SK-MEL-5 (cell line): Measurements from ENCODE around the gene ADGRV1. TPM values are rescaled to one million over a fixed set of nuclear protein-coding genes. Genes with fewer than 3 reads are reported as not detected.

Experiments
- DNase-seq: peaks from one replicate; pipeline ENCODE4 v3.0.0-alpha.2; 2016; ENCODE audit warnings: low read depth, low spot score
- in situ Hi-C: cut with HindIII; loops from 2 replicates; pipeline ENCODE4 v1.10.0; 2016; ENCODE audit warnings: low sequenced_read_pairs, high pct_unique_total_duplicates, low pct_unique_long_range_greater_than_20kb
- total RNA-seq: library from RNA; depleted of rRNA; stranded (reverse); fragments of >200 nt; shearing (Covaris generic); gene quantifications from 2 replicates; pipeline ENCODE4 v1.2.3, GENCODE V29; 2014

The ADGRV1 gene
- total RNA-seq, 1 experiment from 2014 or later, result 0.58 TPM

- DNase-seq, result no peak
- in situ Hi-C loops, result no loop called here
Measured at GRCh38 chr5:90861843-90862586, 303.4 kb downstream of the ADGRV1 start.

DNA sequence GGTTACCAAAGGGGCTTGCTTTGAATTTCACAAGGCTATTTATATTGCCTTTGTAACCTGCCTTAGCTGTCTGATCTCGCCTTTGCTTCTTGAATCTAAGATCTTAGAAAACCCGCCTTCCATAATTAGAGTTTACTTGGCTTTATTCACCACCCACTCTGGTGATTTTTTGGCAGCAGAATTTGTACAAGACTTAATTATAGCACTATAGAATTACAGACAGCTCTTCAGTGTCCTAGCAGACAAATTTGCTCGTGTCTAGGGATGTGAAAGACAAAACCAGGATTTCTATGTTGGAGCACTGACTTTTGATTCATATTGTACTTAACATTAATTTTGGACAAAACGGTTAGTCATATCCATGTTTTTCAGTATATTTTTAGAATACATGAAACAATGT is 306.6 kb downstream of the ADGRV1 start:
- no peak for DNase-seq
- in situ Hi-C loops, result no loop called here

DNA sequence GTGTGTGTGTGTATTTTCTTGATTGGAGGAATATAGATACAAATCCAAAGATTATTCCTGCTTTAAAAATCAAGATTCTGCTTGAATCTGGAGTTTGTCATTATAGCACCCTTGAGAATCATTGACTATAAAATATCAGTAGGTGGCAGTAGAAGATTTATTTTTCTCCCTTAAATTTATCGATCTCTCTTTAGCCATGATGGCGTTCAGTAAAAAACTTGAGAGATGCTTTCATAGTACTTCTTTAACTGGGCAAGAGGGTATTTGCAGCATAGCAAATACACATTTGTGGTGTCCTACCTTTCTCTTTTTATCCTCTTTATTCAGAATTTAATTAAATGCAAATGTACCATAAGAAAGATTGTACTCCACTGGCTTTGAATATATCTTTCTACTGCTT is 307.7 kb downstream of the ADGRV1 start:
- in situ Hi-C loops, result no loop called here

GRCh38 chr5:90866915-90867731 is 308.5 kb downstream of the ADGRV1 start:
- no peak for DNase-seq
- in situ Hi-C loops, result no loop called here

More for the DNA sequence above, 307.7 kb downstream of the ADGRV1 start:
- peak; percentile 62 for DNase-seq

- no peak for DNase-seq
- in situ Hi-C loops, result no loop called here
Measured at GRCh38 chr5:90868799-90869198, 310.2 kb downstream of the ADGRV1 start.

- in situ Hi-C loops, result no loop called here
Measured at GRCh38 chr5:90871391-90871991, 312.9 kb downstream of the ADGRV1 start.

DNA sequence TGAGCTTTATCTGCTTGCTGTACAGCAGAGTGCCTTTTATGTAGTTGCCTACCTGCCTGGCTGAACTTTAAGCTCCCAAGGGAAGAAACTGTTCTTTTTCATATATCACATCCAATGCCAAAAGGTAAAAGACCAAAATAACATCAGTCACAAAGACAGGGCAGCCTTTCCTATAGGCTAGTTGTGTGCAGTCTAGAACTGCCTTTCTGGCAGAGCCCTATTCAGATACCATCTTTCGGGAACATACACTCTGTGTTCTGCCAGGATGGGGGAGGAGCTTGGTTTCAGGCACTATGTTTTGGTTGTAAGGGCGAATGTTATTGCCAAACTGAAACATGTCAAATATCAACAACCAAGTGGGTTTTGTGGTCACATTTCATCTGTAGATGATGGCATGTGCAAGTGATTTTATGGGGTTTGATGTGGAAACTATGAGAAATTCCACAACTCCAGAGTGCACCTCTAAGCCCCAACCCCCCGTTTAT is 314.5 kb downstream of the ADGRV1 start:
- in situ Hi-C loops, result no loop called here
- DNase-seq, result no peak

More at GRCh38 chr5:90871391-90871991, 312.9 kb downstream of the ADGRV1 start:
- no peak for DNase-seq

DNA sequence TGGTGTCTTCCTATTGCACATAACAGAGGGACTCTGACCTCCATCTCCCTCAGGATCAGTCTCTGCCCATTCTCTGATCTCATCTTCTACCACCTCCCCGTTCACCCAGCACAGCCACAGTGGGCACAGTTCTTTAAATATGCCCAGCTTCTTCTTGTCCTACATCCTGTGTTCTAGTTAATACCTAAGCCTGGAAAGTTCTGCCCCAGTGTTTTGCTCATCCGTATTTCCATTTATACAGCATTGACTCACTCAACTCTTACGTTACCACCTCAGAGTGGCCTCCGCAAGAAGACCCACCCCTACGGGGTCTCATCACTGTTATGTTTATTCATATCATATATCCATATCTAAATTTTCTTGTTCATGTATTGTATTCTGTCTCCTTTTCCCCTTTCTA is 315.5 kb downstream of the ADGRV1 start:
- no peak for DNase-seq
- in situ Hi-C loops, result no loop called here

DNA sequence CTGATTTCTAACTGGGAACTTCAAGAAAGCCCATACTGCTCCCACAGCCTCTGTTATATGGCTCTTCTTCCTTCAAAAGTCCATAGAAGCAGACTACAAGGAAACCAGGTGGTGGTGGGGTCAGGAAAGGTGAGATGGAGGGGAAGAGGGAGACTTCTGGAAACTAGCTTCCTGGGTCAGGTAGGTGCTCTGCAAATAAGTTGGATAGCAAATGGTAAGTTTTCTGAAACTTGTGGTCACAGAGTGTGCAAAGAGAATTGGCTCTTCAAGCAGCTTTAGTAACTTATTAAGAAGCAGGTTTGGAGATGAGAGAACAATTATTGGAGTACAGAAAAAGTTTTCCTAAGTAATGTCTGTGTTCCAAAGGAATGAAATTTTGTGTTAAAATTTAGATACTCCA is 316.9 kb downstream of the ADGRV1 start:
- in situ Hi-C loops, result no loop called here
- no peak for DNase-seq

DNA sequence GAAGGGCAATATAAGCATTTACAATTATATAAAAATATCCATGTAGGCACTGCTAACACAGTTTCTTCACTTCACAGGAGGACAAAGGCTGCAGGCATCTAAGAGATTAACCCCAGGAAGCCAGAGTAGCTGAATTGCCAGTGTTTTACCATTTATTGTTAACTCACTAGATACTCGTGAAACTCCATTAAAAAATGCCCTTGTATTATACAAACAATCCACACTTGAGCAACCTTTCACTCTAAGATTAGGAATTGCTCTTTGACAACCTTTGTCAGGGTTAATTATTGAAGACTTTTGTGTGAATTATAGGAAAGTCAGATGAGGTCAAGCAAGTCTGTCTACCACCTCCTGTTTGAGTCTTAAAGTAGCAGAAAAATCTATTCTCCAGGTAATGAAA is 317.8 kb downstream of the ADGRV1 start:
- in situ Hi-C loops, result no loop called here
- no peak for DNase-seq

- no peak for DNase-seq
- in situ Hi-C loops, result no loop called here
Measured at GRCh38 chr5:90877049-90877448, 318.5 kb downstream of the ADGRV1 start.

GRCh38 chr5:90878081-90878480 is 319.5 kb downstream of the ADGRV1 start:
- DNase-seq, result no peak
- in situ Hi-C loops, result no loop called here

- DNase-seq, result peak; percentile 6
- in situ Hi-C loops, result no loop called here
Measured at GRCh38 chr5:90878549-90879196, 320.1 kb downstream of the ADGRV1 start.

DNA sequence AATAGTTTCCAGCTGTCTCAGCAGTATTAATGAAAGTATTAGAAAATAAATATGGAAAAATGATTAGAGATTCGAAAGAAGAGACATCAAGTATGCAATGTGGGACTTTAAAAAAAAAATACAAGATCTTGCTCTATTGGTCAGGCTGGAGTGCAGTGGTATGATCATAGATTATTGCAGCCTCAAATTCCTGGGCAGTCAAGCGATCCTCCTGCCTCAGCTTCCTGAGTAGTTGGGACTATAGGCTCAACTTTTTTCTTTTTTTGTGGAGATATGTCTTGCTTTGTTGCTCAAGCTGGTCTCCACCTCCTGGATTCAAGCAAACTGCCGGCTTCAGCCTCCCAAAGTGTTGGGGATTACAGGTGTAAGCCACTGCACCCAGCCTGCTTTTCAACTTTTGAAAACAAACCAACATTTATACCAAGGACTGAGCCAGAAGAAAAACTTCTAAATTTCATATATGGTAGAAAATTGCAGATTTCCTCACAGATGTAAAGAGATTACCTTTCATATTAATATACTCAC is 323.1 kb downstream of the ADGRV1 start:
- in situ Hi-C loops, result no loop called here
- no peak for DNase-seq

DNA sequence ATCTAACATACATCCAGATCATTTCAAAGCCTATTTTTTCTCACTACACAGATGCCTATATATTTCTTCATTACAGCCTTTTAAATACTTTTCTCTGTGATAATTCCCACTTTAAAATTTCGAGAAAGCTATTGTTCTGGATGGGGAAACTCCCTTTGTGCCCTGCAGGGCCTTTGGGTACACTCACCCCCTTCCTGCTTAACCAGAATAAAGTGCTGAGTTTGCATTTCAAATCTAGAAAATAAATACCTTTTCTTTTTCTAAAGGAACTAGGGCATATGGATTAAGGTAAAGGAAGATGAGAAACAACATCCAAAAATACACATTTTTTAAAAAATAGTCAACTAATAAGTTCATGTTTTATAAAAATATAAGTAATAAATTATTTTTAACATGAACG is 323.9 kb downstream of the ADGRV1 start:
- in situ Hi-C loops, result no loop called here
- DNase-seq, result no peak

DNA sequence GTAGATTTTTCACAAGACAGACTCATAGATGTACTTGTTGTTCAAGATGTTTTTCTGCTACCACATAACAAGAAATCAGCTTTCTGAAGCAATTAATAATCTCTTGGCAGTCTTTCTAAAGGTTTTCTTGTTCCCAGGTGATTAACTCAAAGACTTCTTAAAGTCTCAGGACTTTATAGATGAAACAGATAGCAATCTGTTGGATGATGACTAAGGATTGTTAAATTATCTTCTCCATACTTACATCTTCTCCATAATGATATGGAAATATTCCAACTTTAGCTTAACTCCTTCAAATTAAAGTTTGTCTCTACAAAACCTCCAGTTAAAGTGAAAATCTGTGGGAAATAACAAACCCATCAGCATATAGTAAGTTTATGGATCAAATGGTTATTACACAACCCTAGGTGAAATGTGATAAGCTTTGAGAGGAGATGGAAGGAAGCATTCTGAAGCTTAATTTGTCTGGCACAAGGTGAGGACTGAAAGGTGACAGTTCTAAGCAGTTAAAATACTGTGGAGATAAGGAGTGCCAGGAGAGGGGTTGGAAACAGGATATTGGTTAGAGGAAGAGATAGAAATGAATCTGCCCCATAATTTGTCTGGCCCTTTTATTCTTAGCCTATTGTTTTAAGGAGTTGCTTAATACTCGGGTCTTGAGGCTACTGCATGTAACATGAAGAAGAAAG is 326.7 kb downstream of the ADGRV1 start:
- in situ Hi-C loops, result no loop called here
- no peak for DNase-seq

GRCh38 chr5:90886381-90886780 is 327.8 kb downstream of the ADGRV1 start:
- no peak for DNase-seq
- in situ Hi-C loops, result no loop called here
